K562 (cell line): ENCODE measurements around the gene PDCD11. TPM values are rescaled to one million over a fixed set of nuclear protein-coding genes. Genes with fewer than 3 reads are reported as not detected.

Experiments
- KLF10 ChIP-seq: fragments of 250-450 bp; sonication (Bioruptor Pico); IDR thresholded peaks from 2 replicates; pipeline ENCODE4 v1.6.1; 2021; ENCODE audit warnings: matching md5 sums
- PHF21A ChIP-seq: fragments of 450-650 bp; IDR thresholded peaks from 2 replicates; pipeline ENCODE4 v1.6.1; 2017; ENCODE audit warnings: low read depth, borderline replicate concordance
- RREB1 ChIP-seq: fragments of 250-450 bp; sonication (Bioruptor Pico); IDR thresholded peaks from 2 replicates; pipeline ENCODE4 v1.4.0; 2020
- U2AF1 ChIP-seq: fragments of 200-400 bp; formaldehyde crosslinking; optimal IDR thresholded peaks from 2 replicates; pipeline ENCODE3; 2017; ENCODE audit warnings: mild to moderate bottlenecking, low read depth, low read length, moderate library complexity
- VEZF1 ChIP-seq: fragments of 200-800 bp; sonication (Bioruptor generic); IDR thresholded peaks from 2 replicates; pipeline ENCODE4 v1.6.1; 2017; ENCODE audit warnings: missing genetic modification characterization, missing compliant biosample characterization
- ZNF3 ChIP-seq: fragments of 250-450 bp; sonication (Bioruptor Pico); IDR thresholded peaks from 2 replicates; pipeline ENCODE4 v1.5.0; 2021; ENCODE audit warnings: mild to moderate bottlenecking, moderate library complexity
- polyA plus RNA-seq, 8 experiments: library from polyadenylated mRNA; depleted of rRNA in 4 of 8; stranded (reverse) in 5 of 8; unstranded in 3 of 8; fragments of >200 nt; fragmentation: Nextera tagmentation in 2 of 8; fragmentation: Illumina TruSeq in 1 of 8; extraction: Ambion mirVana in 2 of 8; extraction: Trizol in 1 of 8; gene quantifications; 2 replicates each; pipeline versions ENCODE4 v1.2.1 to v1.2.3, GENCODE V29; 2011 to 2014; ENCODE audit warnings: inconsistent platforms in 1 of 8, missing spikeins in 1 of 8
- total RNA-seq, 7 experiments: library from RNA; depleted of rRNA in 6 of 7; stranded (reverse); fragments of >200 nt in 6 of 7; fragmentation: Illumina TruSeq in 2 of 7; extraction: Trizol in 2 of 7; gene quantifications; 2 replicates each; pipeline versions ENCODE4 v1.2.1 to v1.2.3, GENCODE V29; 2011 to 2021; ENCODE audit warnings: low replicate concordance in 1 of 7

The PDCD11 gene
- total and polyA plus RNA-seq, 9 of the 15 experiments (the other 6 are each of a cell fraction or from before 2014, with no cell fraction given) = 14.8 to 73.8 (median 50.0) TPM

- no peak for TF ChIP-seq RREB1
- TF ChIP-seq U2AF1 = no peak
- no peak for TF ChIP-seq PHF21A
- no peak for TF ChIP-seq VEZF1 (CRISPR knock-in tag)
- TF ChIP-seq KLF10 (CRISPR knock-in tag) = no peak
- TF ChIP-seq ZNF3 (CRISPR knock-in tag) = no peak
Observed at GRCh38 chr10:103431902-103432301, 35.5 kb downstream of the PDCD11 start (continued).
